SU-DHL-6 (cell line): ENCODE measurements around the gene ATP5PD.

Source experiments
- CTCF ChIP-seq: fragments of 200-600 bp; sonication (generic); IDR thresholded peaks from one replicate; pipeline ENCODE4 v1.5.1; 2017; ENCODE audit warnings: antibody characterized with exemption, mild to moderate bottlenecking, low read length, moderate library complexity; ENCODE audit not compliant: insufficient read depth, poor library complexity, severe bottlenecking
- EZH2phosphoT487 ChIP-seq: fragments of 200-600 bp; sonication (generic), shearing (Covaris generic); conservative IDR thresholded peaks from 2 replicates; pipeline ENCODE4 v1.6.1; 2018; ENCODE audit warnings: mild to moderate bottlenecking, antibody characterized with exemption, low read length, moderate library complexity, mixed read lengths

- TF ChIP-seq CTCF, result no peak
- no peak for TF ChIP-seq EZH2phosphoT487
Measured at GRCh38 chr17:75003070-75003956, 43.5 kb downstream of the ATP5PD start.
